ENCODE data around the gene TTLL5. TPM values are rescaled to one million over a fixed set of nuclear protein-coding genes. Genes with fewer than 3 reads are reported as not detected.
"Not testable (repeated sequence)": the region's sequence is repeated elsewhere in the genome, so short reads cannot be mapped to it uniquely, and the experiment has no call there.

TTLL5 gene
- polyA plus RNA-seq, 4 donors: 26.7 to 36.1 (median 35.2) TPM

- peak in 2 of 4 donors; percentile 47 to 74 for DNase-seq (ENCODE audit: low read depth in 4 of 4, low spot score in 2 of 4)
Measured at GRCh38 chr14:75648066-75648838, 12.8 kb upstream of the TTLL5 start.

DNA sequence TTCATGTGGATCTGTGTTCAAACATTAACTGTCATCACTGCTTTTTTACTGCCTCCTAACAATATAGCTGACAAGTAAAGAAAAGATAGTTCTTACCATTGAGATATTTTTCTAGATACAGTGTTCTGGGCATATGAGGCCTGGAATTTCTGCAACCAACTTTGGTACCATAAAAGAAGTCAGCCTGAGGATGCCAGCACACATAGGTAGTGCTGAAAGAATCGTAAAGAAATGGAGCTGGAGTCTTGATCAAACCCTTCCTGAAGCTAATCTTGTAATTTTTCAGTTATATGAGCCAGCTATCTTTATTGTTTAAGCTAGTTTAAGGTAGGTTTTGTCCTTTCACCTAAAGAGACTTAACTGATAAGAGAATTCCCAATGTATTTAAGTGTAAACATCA is 11.7 kb upstream of the TTLL5 start:
- DNase-seq (ENCODE audit: low read depth in 4 of 4, low spot score in 2 of 4): no peak

- DNase-seq (ENCODE audit: low read depth in 4 of 4, low spot score in 2 of 4): no peak
Measured at GRCh38 chr14:75649773-75650172, 11.3 kb upstream of the TTLL5 start.

DNA sequence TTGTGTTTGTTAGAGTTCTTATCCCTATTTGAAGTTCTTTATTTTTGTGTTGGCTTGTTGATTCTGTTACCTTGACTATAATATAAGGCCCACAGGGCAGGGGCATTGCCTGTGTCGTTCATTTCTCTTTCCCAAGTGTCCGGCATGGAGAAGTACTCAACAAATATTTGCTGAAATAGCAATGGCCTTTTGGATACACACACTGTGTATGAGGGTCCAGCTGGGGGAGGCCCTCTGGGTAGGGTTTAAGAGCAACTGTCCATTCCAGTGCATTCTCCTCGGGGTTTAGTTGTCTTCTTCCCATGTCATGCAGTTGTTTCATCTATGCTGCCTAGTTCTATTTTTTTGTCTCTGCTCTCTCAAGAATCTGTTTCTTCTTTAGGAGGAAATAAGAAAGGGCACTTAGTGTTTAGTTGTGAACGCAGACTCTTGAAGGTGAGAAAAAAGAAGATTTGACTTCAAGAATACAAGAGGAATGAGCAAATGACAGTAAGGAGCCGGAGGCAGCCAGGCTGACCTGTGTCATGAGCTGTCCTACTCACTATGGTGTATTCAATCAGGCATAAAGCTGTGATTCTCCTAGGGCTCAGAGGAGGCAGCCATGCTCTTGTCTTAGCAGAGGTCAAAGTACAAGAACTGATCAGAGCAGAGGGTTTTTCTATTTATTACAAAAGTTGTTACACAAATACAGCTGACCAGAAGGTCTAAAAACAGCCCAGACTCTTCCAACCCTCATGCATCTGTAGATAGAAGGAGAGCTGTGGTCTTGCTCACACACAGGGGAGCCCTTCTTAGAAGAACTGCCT is 10.6 kb upstream of the TTLL5 start:
- DNase-seq (ENCODE audit: low read depth in 4 of 4, low spot score in 2 of 4): no peak

- no peak for DNase-seq (ENCODE audit: low read depth in 4 of 4, low spot score in 2 of 4)
Measured at GRCh38 chr14:75653563-75653962, 7.5 kb upstream of the TTLL5 start.

DNA sequence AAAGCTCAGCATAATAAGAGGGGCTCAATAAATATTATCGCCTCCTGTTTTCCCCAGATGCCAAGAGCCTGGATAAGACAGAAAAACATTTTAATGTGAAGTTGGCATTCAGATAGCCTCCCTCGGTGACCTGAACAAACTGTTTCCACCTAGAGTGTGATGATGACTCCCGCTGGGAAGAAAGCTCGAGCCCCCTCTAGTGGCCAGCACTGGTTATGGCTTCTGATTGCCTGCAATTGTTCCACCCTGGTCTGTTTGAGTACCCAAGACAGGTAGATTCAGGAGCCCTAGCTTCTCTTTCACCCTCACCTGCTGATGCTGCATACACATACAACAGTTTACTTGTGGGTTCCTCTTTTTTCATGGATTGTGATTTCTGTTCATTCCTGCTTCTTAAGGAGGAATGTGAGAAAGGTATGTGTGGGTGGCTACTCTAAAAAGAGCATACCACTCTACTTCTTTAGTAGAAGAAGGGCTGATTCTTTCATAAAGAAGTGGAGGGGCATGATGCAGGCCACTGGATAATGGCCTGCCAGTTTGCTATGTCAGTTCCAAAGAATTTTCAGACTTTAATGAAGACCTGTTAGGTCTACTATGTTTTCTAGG is 6.8 kb upstream of the TTLL5 start:
- peak in 1 of 4 donors; percentile 56 for DNase-seq (ENCODE audit: low read depth in 4 of 4, low spot score in 2 of 4)

- DNase-seq (ENCODE audit: low read depth in 4 of 4, low spot score in 2 of 4): no peak
Measured at GRCh38 chr14:75655235-75655634, 5.8 kb upstream of the TTLL5 start.

GRCh38 chr14:75657331-75657730 is 3.7 kb upstream of the TTLL5 start:
- DNase-seq (ENCODE audit: low read depth in 4 of 4, low spot score in 2 of 4): no peak

GRCh38 chr14:75658957-75659356 is 2.1 kb upstream of the TTLL5 start:
- DNase-seq (ENCODE audit: low read depth in 4 of 4, low spot score in 2 of 4): no peak

DNA sequence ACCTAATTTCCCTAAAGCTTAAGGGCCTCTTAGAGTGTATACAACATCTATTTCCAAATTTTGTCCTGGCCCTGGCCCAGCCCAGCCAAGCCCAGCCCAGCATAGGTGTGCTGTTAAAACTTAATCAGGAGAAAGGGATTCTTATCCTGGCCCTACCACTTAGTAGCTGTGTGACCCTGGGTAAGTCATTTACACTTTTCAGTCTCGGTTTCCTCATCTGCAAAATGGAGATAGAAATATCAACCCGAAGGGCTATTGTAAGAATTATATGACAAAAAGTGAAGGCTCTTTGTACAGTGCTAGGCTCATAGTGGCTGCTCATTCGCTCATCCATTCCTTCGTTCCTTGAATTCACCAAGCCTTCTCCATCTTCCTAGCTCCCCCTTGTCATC is 812 bp upstream of the TTLL5 start:
- no peak for DNase-seq (ENCODE audit: low read depth in 4 of 4, low spot score in 2 of 4)

- no peak for DNase-seq (ENCODE audit: low read depth in 4 of 4, low spot score in 2 of 4)
Measured at GRCh38 chr14:75661499-75661814, 411 bp downstream of the TTLL5 start.

GRCh38 chr14:75662966-75663365 is 1.9 kb downstream of the TTLL5 start:
- no peak for DNase-seq (ENCODE audit: low read depth in 4 of 4, low spot score in 2 of 4)

- DNase-seq (ENCODE audit: low read depth in 4 of 4, low spot score in 2 of 4): no peak
Measured at GRCh38 chr14:75667099-75667765, 6.2 kb downstream of the TTLL5 start.

DNA sequence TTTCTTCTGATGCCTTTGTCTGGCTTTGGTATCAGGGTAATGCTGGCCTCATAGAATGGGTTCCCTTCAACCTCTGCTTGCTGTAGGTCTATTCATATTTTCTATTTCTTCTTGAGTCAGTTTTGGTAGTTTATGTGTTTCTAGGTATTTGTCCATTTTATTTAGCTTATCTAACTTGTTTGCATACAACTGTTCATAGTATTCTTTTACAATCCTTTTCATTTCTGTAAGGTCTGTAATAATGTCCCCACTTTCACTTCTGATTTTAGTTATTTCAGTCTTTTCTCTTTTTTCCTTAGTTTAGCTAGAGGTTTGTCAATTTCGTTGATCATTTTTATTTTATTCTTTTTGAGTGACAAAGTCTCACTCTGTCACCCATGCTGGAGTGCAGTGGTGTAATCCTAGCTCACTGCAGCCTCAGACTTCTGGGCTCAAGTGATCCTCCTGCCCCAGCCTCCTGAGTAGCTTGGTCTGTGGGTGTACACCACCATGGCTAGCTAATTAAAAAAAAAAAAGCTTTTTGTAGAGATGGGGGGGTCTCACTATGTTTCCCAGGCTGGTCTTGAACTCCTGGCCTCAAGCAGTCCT is 11.7 kb downstream of the TTLL5 start:
- DNase-seq (ENCODE audit: low read depth in 4 of 4, low spot score in 2 of 4): no peak

DNA sequence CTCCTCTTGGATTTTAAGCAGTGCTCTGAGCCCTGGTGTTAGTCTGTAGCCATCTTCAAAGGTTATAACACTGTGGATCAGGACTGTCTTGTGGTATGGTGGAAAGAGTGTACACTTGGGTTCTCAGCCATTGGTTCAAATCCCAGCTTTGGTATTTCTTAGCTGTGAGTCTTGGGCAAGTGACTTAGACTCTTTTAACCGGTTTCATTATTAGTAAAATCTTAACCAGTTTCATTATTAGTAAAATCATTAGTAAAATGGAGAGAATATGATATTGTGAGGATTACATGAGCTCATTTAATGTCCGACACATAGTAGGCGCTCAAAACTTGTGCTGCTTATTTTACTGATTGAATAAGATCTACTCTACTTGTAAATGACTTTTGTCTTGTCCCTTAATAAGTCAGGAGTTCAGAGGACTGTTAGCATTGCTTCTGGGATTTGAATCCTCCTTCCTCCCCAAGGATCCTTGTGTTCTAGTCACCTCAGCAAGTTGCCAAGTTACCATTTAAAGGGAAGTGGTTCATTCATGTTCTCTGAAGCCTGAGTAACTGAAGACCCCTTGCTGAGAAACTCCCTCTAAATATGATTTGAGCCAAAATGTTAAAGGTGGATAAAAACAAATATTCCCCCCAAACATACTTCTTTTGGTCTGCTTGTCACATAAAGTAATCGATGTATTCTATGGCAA is 12.4 kb downstream of the TTLL5 start:
- DNase-seq (ENCODE audit: low read depth in 4 of 4, low spot score in 2 of 4): no peak

DNA sequence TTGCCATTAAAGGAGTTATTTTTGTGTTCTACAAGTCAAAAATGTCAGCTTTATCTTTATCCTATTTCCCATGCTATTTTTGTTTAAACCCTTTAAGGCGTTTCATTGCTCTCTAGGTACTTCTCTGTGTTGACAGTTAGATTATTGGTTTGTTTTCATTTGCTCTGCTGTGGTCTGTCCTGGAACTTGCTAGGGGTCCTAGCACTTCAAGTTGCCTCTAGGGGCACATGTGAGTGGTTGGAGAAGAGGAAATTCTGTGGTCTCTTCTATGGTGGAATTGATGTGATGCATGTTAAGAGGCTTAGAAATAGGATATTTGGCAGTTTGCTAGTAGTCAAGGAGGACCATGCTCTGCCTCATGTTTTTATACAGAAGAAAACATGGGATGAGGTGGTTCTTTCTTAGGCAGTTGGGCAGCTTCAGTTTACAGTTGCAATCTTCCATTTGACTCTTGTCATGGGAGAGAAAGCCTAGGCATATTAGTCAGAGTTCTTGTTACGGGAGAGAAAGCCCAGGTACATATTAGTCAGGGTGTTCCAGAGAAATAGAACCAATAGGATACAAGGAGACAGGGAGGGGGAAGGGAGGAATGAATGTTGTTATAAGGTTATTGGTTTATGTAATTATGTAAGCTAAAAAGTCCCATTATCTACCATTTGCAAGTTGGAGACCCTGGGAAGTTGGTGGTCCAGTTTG is 14.4 kb downstream of the TTLL5 start:
- no peak for DNase-seq (ENCODE audit: low read depth in 4 of 4, low spot score in 2 of 4)

- DNase-seq (ENCODE audit: low read depth in 4 of 4, low spot score in 2 of 4): no peak
Measured at GRCh38 chr14:75685910-75686309, 24.9 kb downstream of the TTLL5 start.

GRCh38 chr14:75689012-75689411 is 28.0 kb downstream of the TTLL5 start:
- DNase-seq (ENCODE audit: low read depth in 4 of 4, low spot score in 2 of 4): no peak

DNA sequence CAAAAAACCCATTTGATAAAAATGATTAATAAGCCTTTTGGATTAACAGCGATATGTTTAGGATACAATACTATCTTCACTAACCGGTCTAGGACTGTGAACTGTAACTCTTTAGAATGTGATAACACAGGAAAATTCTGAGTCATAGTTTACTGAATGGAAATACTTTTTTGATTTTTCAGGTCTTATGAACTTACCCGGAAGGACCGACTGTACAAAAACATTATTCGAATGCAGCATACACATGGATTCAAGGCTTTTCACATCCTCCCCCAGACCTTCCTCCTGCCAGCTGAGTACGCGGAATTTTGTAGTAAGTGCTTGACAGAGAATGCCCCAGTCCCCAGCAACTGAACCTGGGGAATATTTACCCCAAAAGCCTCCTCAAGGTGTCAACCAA is 29.0 kb downstream of the TTLL5 start:
- DNase-seq (ENCODE audit: low read depth in 4 of 4, low spot score in 2 of 4): no peak

DNA sequence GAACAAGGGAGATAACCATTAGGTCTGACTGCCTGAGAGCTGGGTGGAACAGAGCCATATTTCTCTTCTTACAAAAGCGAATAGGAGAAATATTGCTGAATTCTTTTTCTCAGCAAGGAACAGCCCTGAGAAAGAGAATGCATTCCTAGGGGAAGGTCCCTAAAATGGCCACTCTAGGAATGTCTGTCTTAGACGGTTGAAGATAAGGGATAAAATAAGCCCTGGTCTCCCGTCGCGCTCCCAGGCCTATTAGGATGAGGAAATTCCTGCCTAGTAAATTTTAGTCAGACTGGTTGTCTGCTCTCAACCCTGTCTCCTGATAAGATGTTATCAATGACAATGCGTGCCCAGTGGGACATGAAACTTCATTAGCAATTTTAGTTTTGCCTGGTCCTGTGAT is 34.0 kb downstream of the TTLL5 start:
- not testable (repeated sequence) for DNase-seq (ENCODE audit: low read depth in 4 of 4, low spot score in 2 of 4)

Data from left renal cortex interstitium (tissue), 4 donors.